Purkinje cell (primary cell): ENCODE results near the gene TXN. TPM values are rescaled to one million over a fixed set of nuclear protein-coding genes. Genes with fewer than 3 reads are reported as not detected.

Experiments
- polyA plus RNA-seq: library from polyadenylated mRNA; unstranded; fragments of >200 nt; fragmentation: Nextera tagmentation; gene quantifications from 2 replicates; pipeline ENCODE4 v1.2.1, GENCODE V29; 2014

TXN gene
- 669 and 742 TPM in 2 replicates for polyA plus RNA-seq

DNA sequence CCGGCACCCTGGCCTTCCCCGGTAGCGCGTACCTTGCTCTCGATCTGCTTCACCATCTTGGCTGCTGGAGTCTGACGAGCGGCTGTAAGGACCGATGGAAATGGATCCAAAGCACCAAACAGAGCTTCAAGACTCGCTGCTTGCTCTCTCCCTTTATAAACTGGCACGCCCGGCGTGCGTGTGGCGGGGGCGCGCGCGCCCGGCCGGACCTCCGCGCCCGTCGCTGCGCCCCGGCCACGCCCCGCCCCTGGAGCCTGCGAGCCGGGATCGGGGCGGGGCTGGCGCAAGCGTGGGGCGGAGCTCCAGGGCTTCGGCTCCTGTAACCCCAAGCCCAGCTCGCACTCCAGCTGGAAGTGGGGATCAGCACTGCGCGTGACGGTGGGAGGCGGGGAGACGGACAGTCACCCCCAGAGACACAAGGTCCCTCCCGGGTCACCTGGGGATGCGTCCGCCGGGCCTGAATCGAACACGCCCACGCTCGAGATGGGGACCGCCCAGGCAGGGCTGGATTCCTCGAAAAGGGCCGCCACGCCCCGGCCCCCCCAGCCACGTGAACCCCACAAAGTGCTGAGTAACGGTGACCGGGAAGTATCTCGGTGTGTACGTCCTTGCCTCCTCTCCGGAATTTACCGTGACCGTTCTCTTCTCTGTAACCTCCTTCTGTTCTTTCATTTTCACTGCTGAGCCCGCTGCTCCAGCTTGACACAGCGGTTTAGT is at the start of gene TXN:
Gene TXN, minus strand, starts transcription at position 128 of the 717 bp plus-strand sequence. Its CDS starts 72 bp downstream, at position 56.

DNA sequence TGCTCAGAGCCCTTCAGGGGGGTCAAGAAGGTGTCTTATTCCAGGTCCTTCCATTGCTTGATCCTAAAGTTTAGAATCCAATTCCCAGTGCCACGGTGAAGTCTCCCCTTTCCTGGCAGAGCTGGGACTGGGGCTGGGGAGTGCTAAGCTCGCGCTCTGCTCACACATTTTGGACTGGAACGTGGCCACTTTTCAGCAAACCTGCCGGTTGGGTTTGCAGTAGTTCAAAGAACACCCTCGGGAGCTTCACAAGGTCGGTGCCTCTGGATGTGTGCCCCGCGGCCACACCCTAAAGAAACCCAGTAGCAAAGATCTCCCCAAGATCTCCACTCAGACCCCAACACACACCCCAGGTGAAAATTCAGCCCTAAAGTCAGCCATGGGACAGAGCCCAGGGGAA is 48.3 kb downstream of the TXN start, which contains the start of gene C9orf152:
Gene C9orf152, minus strand, starts transcription at position 129 of the 400 bp plus-strand sequence. CDS start 580 bp downstream, outside the sequence.

Other genes starting within 250 kb of the TXN start
- not detected in 2 replicates for gene C9orf152, start 48.3 kb downstream of the TXN start, polyA plus RNA-seq
- not detected in 2 replicates for gene TXNDC8, start 81.4 kb upstream of the TXN start, polyA plus RNA-seq